K562 (cell line): ENCODE results near the gene PPP2R1A. TPM values are rescaled to one million over a fixed set of nuclear protein-coding genes. Genes with fewer than 3 reads are reported as not detected.
"Not testable (repeated sequence)": the region's sequence is repeated elsewhere in the genome, so short reads cannot be mapped to it uniquely, and the experiment has no call there.

Source experiments
- ATAC-seq: fragments of 200-7000 bp; cut with Tn5 transposase; 3 replicates; pipeline ENCODE4 v1.9.1; 2020; ENCODE audit warnings: moderate library complexity
- BruUV-seq: library from RNA; stranded (reverse); fragments of 400-500 nt; replicated peaks from 2 replicates; lab custom pipeline; 2021; lab: Mats Ljungman, UMichigan
- CTCF ChIA-PET: fragments of 300-600 bp; formaldehyde crosslinking; extraction: SDS; loops from one replicate; lab custom pipeline; 2021; ENCODE audit warnings: low intra/inter-chr PET ratio; lab: Yijun Ruan, JAX
- POLR2A ChIA-PET: fragments of 300-600, 350-650 bp; sonication (Branson Sonifier 250); formaldehyde crosslinking; extraction: SDS; loops from one replicate; lab custom pipeline; 2021; ENCODE audit warnings: antibody characterized with exemption, inconsistent platforms; lab: Yijun Ruan, JAX
- DNase-seq, 4 experiments: peaks; one replicate each; pipeline versions ENCODE4 v3.0.0 to v3.0.0-alpha.2; 2011 to 2018; ENCODE audit warnings: low spot score in 3 of 4, mixed read lengths in 3 of 4; ENCODE audit errors: extremely low read depth in 1 of 4
- FAIRE-seq: peaks from 2 replicates; lab custom pipeline; 2011; peaks lifted over from hg19 to GRCh38; lab: Jason Lieb, UNC
- H2AFZ ChIP-seq: 2 replicates; pipeline ENCODE4 v1.6.0; 2011; ENCODE audit warnings: low read depth, low read length, control low read depth, inconsistent platforms
- H3K27ac ChIP-seq: fragments of 200-600 bp; 3 replicates; pipeline ENCODE4 v1.8.0; 2011; ENCODE audit warnings: low read depth, mild to moderate bottlenecking, control low read depth, inconsistent platforms, low read length, moderate library complexity, mixed read lengths; ENCODE audit errors: extremely low read depth
- H3K27me3 ChIP-seq, 2 experiments: fragments of 300-600 bp in 1 of 2; 2 replicates in 1 of 2; 3 replicates in 1 of 2; pipeline versions ENCODE4 v1.6.0 to v1.8.0; 2011; ENCODE audit warnings: inconsistent platforms in 2 of 2, low read length in 2 of 2, mild to moderate bottlenecking in 1 of 2, mixed read lengths in 1 of 2, moderate library complexity in 1 of 2; ENCODE audit not compliant: control insufficient read depth in 2 of 2, insufficient read depth in 2 of 2
- H3K36me3 ChIP-seq: fragments of 300-600 bp; 3 replicates; pipeline ENCODE4 v1.8.0; 2011; ENCODE audit warnings: mild to moderate bottlenecking, low read length, inconsistent platforms; ENCODE audit not compliant: control insufficient read depth, insufficient read depth
- H3K4me1 ChIP-seq, 2 experiments: fragments of 200-600 bp in 1 of 2; replicated peaks in 1 of 2; 2 replicates in 1 of 2; 3 replicates in 1 of 2; pipeline versions ENCODE4 v1.5.1 to v1.8.0; 2011; ENCODE audit warnings: inconsistent platforms in 2 of 2, low read length in 2 of 2, mild to moderate bottlenecking in 1 of 2, mixed read lengths in 1 of 2, moderate library complexity in 1 of 2; ENCODE audit not compliant: control insufficient read depth in 2 of 2, insufficient read depth in 2 of 2
- H3K4me2 ChIP-seq: 2 replicates; pipeline ENCODE4 v1.6.1; 2011; ENCODE audit warnings: low read length, control low read depth, inconsistent platforms, mixed read lengths; ENCODE audit not compliant: insufficient read depth
- H3K4me3 ChIP-seq: fragments of 200-600 bp; sonication (generic), shearing (Covaris generic); 2 replicates; pipeline ENCODE4 v1.5.1; 2016; ENCODE audit warnings: control low read depth, inconsistent platforms
- H3K79me2 ChIP-seq: fragments of 200-600 bp; 3 replicates; pipeline ENCODE4 v1.8.0; 2011; ENCODE audit warnings: low read length, inconsistent platforms; ENCODE audit not compliant: control insufficient read depth, insufficient read depth
- H3K9ac ChIP-seq, 2 experiments: 2 replicates each; pipeline versions ENCODE4 v1.6.0 to v1.6.1; 2011; ENCODE audit warnings: low read depth in 2 of 2, low read length in 2 of 2, control low read depth in 1 of 2, inconsistent platforms in 1 of 2, mild to moderate bottlenecking in 1 of 2, mixed read lengths in 1 of 2; ENCODE audit not compliant: insufficient read depth in 1 of 2
- H3K9me1 ChIP-seq: one replicate; pipeline ENCODE4 v1.6.0; 2011; ENCODE audit warnings: inconsistent platforms, mild to moderate bottlenecking, low read length, moderate library complexity; ENCODE audit not compliant: control insufficient read depth, insufficient read depth
- H3K9me3 ChIP-seq: replicated peaks from 2 replicates; pipeline ENCODE4 v1.5.1; 2011; ENCODE audit warnings: low read depth, low read length, inconsistent platforms; ENCODE audit not compliant: control insufficient read depth, insufficient read depth
- H4K20me1 ChIP-seq: replicated peaks from 2 replicates; pipeline ENCODE4 v1.6.1; 2011; ENCODE audit warnings: low read length, inconsistent platforms, mixed read lengths; ENCODE audit not compliant: control insufficient read depth, insufficient read depth
- NR2F6 ChIP-seq: fragments of 450-650 bp; formaldehyde crosslinking; IDR thresholded peaks from 2 replicates; pipeline ENCODE4 v1.4.0; 2020; ENCODE audit warnings: mild to moderate bottlenecking
- WGBS: fragments of 100-300 bp; shearing (Covaris generic); methylation state at CpG from one replicate; pipeline ENCODE4 v1.1.6; 2016; ENCODE audit warnings: low coverage, mixed read lengths; ENCODE audit not compliant: insufficient coverage; ENCODE audit errors: missing lambda C conversion rate; 5-methylcytosine and 5-hydroxymethylcytosine counted together
- in situ Hi-C: fragments of 300-500 bp; cut with MboI; formaldehyde crosslinking; loops from 4 replicates; pipeline ENCODE4 v1.15.0; 2018; ENCODE audit warnings: inconsistent platforms, mixed read lengths
- intact Hi-C: fragments of 100-400 bp; cut with micrococcal nuclease; formaldehyde crosslinking; loops from 2 replicates; pipeline ENCODE4 v1.14.2; 2022
- polyA plus RNA-seq, 8 experiments: library from polyadenylated mRNA; depleted of rRNA in 4 of 8; stranded (reverse) in 5 of 8; unstranded in 3 of 8; fragments of >200 nt; fragmentation: Nextera tagmentation in 2 of 8; fragmentation: Illumina TruSeq in 1 of 8; extraction: Ambion mirVana in 2 of 8; extraction: Trizol in 1 of 8; gene quantifications; 2 replicates each; pipeline versions ENCODE4 v1.2.1 to v1.2.3, GENCODE V29; 2011 to 2014; ENCODE audit warnings: inconsistent platforms in 1 of 8, missing spikeins in 1 of 8
- total RNA-seq, 7 experiments: library from RNA; depleted of rRNA in 6 of 7; stranded (reverse); fragments of >200 nt in 6 of 7; fragmentation: Illumina TruSeq in 2 of 7; extraction: Trizol in 2 of 7; gene quantifications; 2 replicates each; pipeline versions ENCODE4 v1.2.1 to v1.2.3, GENCODE V29; 2011 to 2021; ENCODE audit warnings: low replicate concordance in 1 of 7

PPP2R1A gene
- total and polyA plus RNA-seq, 9 of the 15 experiments (the other 6 are each of a cell fraction or from before 2014, with no cell fraction given): 10.1 to 211 (median 70.1) TPM

GRCh38 chr19:52200044-52200443, 10.2 kb downstream of the PPP2R1A start:
- no TSS peak for BruUV-seq
- FAIRE-seq: no peak
- no peak overlapping the region for H3K4me3 ChIP-seq
- CTCF ChIA-PET: no interaction called here
- no peak overlapping the region for H3K9ac ChIP-seq
- POLR2A ChIA-PET: interaction anchor here (0.5 to 2.5 kb wide), 6 partner anchors 11 to 539 kb away, joined by 3 to 10 read pairs (median 4); partner anchors contain the start of gene PPP2R1A
- peaks cover 94% of the 10 kb centered on the region for H3K36me3 ChIP-seq
- in situ Hi-C loops: no loop called here
- H3K27me3 ChIP-seq: no peaks in the 10 kb centered on the region
- H3K4me1 ChIP-seq: no peaks in the 10 kb centered on the region
- intact Hi-C loops: no loop called here
- H3K79me2 ChIP-seq: peaks cover 80% of the 10 kb centered on the region
- 83% methylated on average over 7 of the region's 7 CpGs for WGBS
- DNase-seq: no peak
- no peaks in the 10 kb centered on the region for H3K9me1 ChIP-seq
- H2AFZ ChIP-seq: no peak overlapping the region
- H3K4me2 ChIP-seq: no peak overlapping the region
- ATAC-seq: no peak
- TF ChIP-seq NR2F6 (CRISPR knock-in tag): no peak
- no peak overlapping the region for H3K27ac ChIP-seq
- H4K20me1 ChIP-seq: peaks cover 4% of the 10 kb centered on the region; the same call in 1 of the 2 replicates
- H3K9me3 ChIP-seq: no peaks in the 10 kb centered on the region

DNA sequence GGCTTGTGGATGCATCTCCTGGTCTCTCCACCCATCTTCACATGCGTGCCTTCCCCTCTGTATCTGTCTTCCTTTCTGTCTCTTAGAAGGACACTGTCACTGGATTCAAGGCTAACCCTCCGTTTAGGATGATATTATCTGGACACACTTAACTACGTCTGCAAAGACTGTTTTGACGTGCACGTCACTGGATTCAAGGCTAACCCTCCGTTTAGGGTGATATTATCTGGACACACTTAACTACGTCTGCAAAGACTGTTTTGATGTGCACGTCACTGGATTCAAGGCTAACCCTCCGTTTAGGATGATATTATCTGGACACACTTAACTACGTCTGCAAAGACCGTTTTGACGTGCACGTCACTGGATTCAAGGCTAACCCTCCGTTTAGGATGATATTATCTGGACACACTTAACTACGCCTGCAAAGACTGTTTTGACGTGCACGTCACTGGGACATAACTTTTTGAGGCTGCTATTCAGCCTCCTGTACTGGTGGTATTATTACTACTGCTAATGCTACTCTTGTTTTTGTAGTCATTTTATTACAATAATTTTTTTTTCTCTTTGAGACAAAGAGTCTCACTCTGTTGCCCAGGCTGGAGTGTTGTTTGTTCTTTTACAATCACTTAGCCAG, 11.0 kb downstream of the PPP2R1A start:
- H4K20me1 ChIP-seq, intact Hi-C loops, H3K9me3 ChIP-seq, DNase-seq, FAIRE-seq, H3K4me1 ChIP-seq, H3K9me1 ChIP-seq, ATAC-seq, in situ Hi-C loops, H2AFZ ChIP-seq, H3K4me2 ChIP-seq, H3K27me3 ChIP-seq, H3K4me3 ChIP-seq, H3K9ac ChIP-seq, CTCF ChIA-PET, H3K27ac ChIP-seq, BruUV-seq: not testable (repeated sequence)
- Histone ChIP-seq H3K36me3 (peaks cover 94% of the 10 kb centered on the region), H3K79me2 (peaks cover 76% of the 10 kb centered on the region)
- WGBS: 69% methylated on average over 16 of the region's 17 CpGs
- POLR2A ChIA-PET: interaction anchor here (0.5 to 1.7 kb wide), 3 partner anchors 19 to 540 kb away, joined by 3 to 5 read pairs (median 4); no protein-coding TSS in a partner anchor
